T-helper 1 cell treated with Interleukin-12 subunit alpha and Interleukin-12 subunit beta and Interleukin-4 antibody, amounts not matched to agents 30 ng/mL and 1 ng/mL, for 36 hours (primary cell): Measurements from ENCODE around the gene MRPS31. TPM values are rescaled to one million over a fixed set of nuclear protein-coding genes. Genes with fewer than 3 reads are reported as not detected.

Experiments used
- intact Hi-C: fragments of 100-400 bp; cut with micrococcal nuclease; formaldehyde crosslinking; loops from one replicate; pipeline ENCODE4 v1.15.1; 2024
- total RNA-seq: library from RNA; stranded (reverse); gene quantifications from 2 replicates; pipeline ENCODE4 v1.2.3, GENCODE V29; 2022

Gene MRPS31
- total RNA-seq, 1 donor from 2014 or later = 34.7 TPM

DNA sequence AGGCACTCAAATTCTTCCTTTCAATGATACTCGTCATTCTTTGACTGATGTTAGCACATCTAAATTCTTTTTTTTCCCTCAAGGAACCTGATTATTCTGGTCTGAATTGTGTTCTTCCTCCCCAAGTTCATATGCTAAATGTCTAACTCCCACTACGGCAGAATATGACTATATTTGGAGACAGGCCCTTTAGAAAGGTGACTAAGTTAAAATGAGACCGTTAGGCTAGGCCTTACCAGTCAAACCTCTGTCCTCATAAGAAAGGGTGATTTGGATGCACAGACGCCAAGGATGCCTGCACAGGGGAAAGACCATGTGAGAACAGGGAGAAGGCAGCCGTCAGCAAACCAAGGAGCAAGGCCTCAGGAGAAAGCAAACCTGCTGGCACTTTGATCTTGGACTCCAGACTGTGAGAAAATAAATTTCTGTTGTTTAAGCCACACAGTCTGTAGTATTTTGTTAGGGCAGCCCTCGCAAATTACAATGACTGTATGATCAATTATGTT is 91.5 kb downstream of the MRPS31 start:
- intact Hi-C loops = no loop called here

Other genes starting within 250 kb of the MRPS31 start
- 35.8 and 37.6 TPM in 2 replicates for gene FOXO1, start 104.5 kb downstream of the MRPS31 start, total RNA-seq
- 9.4 and 11.2 TPM in 2 replicates for gene SLC25A15, start 18.4 kb upstream of the MRPS31 start, total RNA-seq
- gene ELF1, start 248.1 kb upstream of the MRPS31 start, total RNA-seq = 112 and 114 TPM in 2 replicates